Dendritic cell treated with granulocyte-macrophage colony-stimulating factor and Interleukin-4, amounts not matched to agents 40 ng/mL and 50 ng/mL, for 4 days (primary cell): ENCODE results near the gene PSENEN.
"Not testable (repeated sequence)": the region's sequence is repeated elsewhere in the genome, so short reads cannot be mapped to it uniquely, and the experiment has no call there.

ENCODE experiments used
- H3K27ac Mint-ChIP-seq: one replicate; pipeline ENCODE4 v1.8.0; 2022; ENCODE audit warnings: mild to moderate bottlenecking, mixed read lengths
- H3K27me3 Mint-ChIP-seq: one replicate; pipeline ENCODE4 v1.8.0; 2022; ENCODE audit warnings: mild to moderate bottlenecking, mixed read lengths
- H3K36me3 Mint-ChIP-seq: one replicate; pipeline ENCODE4 v1.8.0; 2022; ENCODE audit warnings: low read depth, mixed read lengths
- H3K4me1 Mint-ChIP-seq: one replicate; pipeline ENCODE4 v1.8.0; 2022; ENCODE audit warnings: low read depth, mixed read lengths
- H3K4me3 Mint-ChIP-seq: one replicate; pipeline ENCODE4 v1.8.0; 2022; ENCODE audit warnings: mild to moderate bottlenecking, moderate library complexity, mixed read lengths
- H3K9me3 Mint-ChIP-seq: one replicate; pipeline ENCODE4 v1.8.0; 2022; ENCODE audit warnings: mixed read lengths
- intact Hi-C: fragments of 100-400 bp; cut with micrococcal nuclease; formaldehyde crosslinking; loops from one replicate; pipeline ENCODE4 v1.15.0; 2022

PSENEN gene

DNA sequence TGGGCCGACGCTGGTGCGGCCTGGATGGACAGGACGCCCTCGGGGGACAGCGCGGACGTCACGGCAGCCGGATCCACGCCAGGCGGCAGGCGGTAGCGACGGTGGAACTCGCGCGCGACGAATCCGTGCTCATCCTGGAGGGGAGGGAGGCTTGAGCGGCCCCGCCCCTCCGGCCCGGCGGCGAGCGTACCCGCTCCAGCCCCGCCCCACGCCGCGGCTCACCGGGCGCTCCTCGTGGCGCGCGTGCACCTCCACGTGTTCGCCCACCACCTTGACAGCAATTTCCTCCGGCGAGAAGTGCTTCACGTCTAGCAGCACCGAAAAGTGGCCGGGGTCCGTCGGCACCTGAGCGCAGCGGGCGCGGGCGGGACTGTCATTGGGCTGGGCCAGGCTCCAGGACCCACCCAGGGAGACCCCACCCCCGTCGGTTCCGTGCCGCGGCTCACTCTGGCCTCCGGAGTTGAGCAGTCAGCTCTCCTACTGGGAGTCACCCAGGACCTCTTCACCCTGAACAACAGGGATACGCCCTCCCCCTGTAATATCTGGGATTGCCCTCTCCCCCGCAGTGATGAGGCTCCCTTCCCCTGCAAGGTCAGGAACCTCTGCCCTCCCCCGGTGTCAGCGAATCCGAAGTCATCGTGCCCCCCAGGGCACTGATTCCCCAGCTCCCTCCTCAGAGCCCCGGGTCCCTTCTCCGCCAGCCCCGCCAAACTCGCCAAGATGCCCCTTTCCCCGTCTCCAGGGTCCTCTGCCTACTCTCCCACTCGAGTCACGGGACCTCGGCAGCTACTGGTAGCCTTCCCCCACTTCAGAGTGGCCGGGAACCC is 10.3 kb downstream of the PSENEN start:
- peak overlapping the region; percentile 88 for H3K27ac Mint-ChIP-seq
- intact Hi-C loops, result no loop called here

DNA sequence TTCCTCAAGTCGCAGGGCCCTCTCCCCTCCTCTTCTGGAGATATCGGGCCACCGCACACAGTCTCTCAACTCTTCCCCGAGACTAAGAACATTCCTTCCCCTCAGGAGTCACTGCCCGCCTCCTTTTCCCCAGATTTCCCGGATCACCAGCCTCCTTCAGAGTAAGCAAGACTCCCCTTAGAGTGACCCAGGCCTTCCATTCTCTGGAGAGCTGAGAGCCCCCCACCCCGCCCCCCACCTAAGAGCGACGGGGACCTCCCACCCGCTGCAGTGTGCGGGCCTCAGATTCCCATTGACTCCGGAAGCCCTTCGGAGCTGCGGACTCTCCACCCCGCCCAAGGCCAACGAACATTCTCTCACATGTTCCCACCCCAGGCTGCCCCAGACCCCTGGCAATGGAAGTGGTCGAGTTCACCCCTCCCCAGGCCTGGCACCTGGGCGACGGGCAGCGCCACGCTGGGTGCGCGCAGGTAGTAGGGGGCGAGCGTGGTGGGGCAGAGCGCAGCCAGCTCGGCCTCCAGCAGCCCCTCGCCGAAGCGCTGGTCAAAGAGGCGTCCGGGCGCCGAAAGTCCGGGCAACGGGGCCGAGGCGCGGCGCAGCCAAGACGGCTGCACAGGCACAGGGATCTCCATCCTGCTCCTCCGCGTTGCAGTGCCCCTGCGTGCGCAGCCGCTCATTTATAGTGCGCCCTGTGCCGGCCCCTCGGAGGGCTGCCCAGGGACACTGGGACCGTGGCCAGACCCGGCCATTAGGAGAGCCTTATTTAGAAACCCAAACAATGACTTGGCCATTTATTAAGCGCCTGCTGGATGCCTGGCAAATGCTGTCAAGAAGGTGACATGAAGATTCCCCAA is 11.2 kb downstream of the PSENEN start, which contains the start of gene HSPB6:
Gene HSPB6 (minus strand): TSS at position 653 of the 854 bp plus-strand sequence. CDS start 21 bp downstream, at position 632.
- intact Hi-C loops, result no loop called here
- Mint-ChIP-seq H3K4me1 (peaks cover 50% of the 10 kb centered on the region), H3K36me3 (peaks cover 76% of the 10 kb centered on the region), H3K27me3 (peaks cover 30% of the 10 kb centered on the region), H3K4me3 (peak within 1 kb of the TSS; percentile 91), H3K9me3 (no peaks in the 10 kb centered on the region), H3K27ac (peak within 1 kb of the TSS; percentile 88)

More for the DNA sequence above, 10.3 kb downstream of the PSENEN start:
- peaks cover 30% of the 10 kb centered on the region for H3K27me3 Mint-ChIP-seq
- peaks cover 71% of the 10 kb centered on the region for H3K36me3 Mint-ChIP-seq
- H3K4me3 Mint-ChIP-seq, result peak overlapping the region; percentile 91
- peaks cover 50% of the 10 kb centered on the region for H3K4me1 Mint-ChIP-seq
- H3K9me3 Mint-ChIP-seq, result no peaks in the 10 kb centered on the region

DNA sequence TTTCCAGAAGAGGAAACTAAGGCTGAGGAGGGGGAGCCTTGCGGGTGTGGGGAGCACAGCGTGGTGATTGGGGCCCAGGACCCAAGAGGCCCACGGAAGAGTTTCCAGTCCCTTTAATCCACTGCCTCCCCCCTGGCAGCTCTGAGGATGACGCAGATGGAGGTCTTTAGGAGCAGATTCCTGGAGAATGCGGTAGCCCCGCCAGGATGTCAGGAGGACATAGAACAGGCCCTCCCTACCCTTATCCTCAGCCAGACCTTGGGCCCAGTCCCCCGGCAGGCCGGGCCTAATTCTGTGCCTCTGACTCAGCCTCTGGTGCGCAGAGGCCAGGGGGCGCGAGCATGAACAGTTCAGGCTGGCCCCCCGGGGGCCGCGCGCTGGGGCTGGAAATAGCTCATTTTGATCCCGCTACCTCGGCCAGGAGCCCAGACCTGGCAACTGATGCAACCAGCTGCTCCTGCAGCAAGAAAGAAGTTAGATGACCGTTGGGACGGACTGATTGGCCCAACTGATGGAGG is 11.8 kb downstream of the PSENEN start:
- intact Hi-C loops, result no loop called here
- peaks cover 30% of the 10 kb centered on the region for H3K27me3 Mint-ChIP-seq
- H3K4me3 Mint-ChIP-seq, result peak overlapping the region; percentile 91
- H3K4me1 Mint-ChIP-seq, result peaks cover 45% of the 10 kb centered on the region
- H3K9me3 Mint-ChIP-seq, result no peaks in the 10 kb centered on the region
- H3K27ac Mint-ChIP-seq, result peak overlapping the region; percentile 88
- H3K36me3 Mint-ChIP-seq, result peaks cover 77% of the 10 kb centered on the region

DNA sequence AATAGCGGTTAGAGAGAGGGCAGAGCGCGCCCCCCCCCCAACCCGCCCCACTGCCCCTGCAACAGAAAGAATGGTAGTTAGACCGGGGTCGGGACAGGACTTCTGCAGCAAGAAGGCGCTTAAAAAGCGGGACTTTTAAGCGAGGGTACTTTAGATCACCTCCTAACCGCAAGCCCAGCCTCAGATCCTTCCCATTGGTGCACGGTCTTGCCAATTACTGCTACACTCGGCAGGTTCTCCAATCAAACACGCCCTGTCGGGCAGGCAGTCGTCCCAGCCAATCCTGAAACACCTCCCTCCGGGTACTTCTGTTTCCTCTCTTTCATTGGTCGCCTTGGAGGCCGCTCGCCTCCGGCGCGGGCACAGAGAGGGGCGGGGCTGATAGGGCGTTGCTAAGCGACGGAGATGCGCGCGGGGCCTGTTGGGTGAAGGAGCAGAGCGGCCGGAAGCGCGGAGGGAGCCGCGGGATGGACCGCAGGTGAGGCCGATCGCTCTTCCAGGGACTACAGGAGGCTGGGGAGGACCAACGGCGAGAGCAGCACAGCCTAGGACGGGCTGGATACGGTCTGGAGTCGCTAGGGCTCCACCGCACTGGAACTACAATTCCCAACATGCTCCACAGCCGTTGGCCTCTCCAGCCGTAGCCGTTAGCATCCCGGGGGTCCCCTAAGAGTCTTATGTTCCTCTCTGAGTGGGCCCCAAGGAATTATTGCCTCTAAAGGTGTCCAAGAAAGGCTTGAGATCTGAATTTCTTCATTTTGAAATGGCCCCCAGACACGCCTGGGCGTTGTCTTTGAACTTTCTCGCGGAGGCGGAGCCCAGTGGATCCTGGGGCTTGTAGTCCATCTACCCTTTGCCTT is 12.5 kb downstream of the PSENEN start, which contains the start of gene PROSER3:
Gene PROSER3 (plus strand): TSS at position 428 of the 860 bp plus-strand sequence. CDS start 40 bp downstream, at position 468.
- Mint-ChIP-seq H3K9me3 (no peaks in the 10 kb centered on the region), H3K36me3 (peaks cover 76% of the 10 kb centered on the region), H3K4me1 (peaks cover 44% of the 10 kb centered on the region), H3K27me3 (peaks cover 30% of the 10 kb centered on the region), H3K4me3 (peak within 1 kb of the TSS; percentile 91), H3K27ac (peak within 1 kb of the TSS; percentile 88)
- intact Hi-C loops, result loop anchor here (1.0 kb wide), 1 partner anchor 10 kb away; the partner anchor contains the start of gene LIN37

DNA sequence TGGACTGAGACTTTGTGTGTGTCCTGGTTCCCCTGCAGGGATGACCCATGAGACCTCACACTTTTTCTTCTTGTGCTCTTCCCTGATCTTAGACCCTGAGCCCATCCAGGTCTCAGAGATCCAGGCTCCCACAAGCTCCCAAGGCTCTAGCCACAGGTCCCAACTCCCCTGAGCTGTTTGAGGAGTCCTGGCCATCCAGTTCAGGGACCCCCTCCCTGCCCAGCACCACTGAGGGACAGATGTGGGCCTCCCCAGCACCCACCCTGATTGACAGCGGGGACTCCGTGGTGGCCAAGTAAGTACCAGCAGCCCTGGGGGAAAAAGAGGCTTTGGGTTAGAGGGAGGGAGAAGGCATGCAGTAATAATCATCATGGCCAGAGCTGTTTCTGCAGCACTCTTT is 14.2 kb downstream of the PSENEN start:
- intact Hi-C loops, result no loop called here
- H3K27me3 Mint-ChIP-seq, result peaks cover 24% of the 10 kb centered on the region
- H3K9me3 Mint-ChIP-seq, result no peaks in the 10 kb centered on the region
- H3K4me3 Mint-ChIP-seq, result no peak overlapping the region
- peak overlapping the region; percentile 88 for H3K27ac Mint-ChIP-seq
- H3K4me1 Mint-ChIP-seq, result peaks cover 41% of the 10 kb centered on the region
- peaks cover 76% of the 10 kb centered on the region for H3K36me3 Mint-ChIP-seq

DNA sequence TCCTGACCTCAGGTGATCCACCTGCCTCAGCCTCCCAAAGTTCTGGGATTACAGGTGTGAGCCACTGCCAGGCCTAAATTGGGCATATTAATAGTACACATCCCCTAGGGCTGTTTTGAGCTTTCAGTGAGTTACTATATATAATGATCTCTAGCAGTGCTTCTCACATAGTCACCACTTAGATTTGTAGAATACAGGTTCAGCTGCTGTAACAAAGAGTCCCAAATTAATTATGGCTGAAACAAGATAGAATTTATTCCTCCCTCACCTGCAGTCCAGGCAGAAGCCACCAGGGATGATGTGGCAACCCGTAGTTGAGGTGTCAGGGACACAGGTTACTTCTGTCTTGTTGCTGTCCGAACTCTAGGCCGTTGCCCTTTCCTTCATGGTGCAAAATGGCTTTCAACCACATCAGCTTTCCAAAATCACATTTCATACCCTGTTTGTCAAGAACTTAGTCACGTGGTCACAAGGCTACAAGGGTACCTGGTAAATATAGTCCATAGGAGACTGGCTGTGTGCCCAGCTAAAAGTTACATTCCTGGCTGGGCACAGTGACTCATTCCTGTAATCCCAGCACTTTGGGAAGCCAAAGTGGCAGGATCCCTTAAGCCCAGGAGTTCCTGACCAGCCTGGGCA is 15.4 kb downstream of the PSENEN start:
- H3K27me3 Mint-ChIP-seq, result peaks cover 14% of the 10 kb centered on the region
- H3K9me3 Mint-ChIP-seq, result no peaks in the 10 kb centered on the region
- H3K27ac Mint-ChIP-seq, result no peak overlapping the region
- peaks cover 33% of the 10 kb centered on the region for H3K4me1 Mint-ChIP-seq
- H3K4me3 Mint-ChIP-seq, result no peak overlapping the region
- intact Hi-C loops, result no loop called here
- H3K36me3 Mint-ChIP-seq, result peaks cover 76% of the 10 kb centered on the region

DNA sequence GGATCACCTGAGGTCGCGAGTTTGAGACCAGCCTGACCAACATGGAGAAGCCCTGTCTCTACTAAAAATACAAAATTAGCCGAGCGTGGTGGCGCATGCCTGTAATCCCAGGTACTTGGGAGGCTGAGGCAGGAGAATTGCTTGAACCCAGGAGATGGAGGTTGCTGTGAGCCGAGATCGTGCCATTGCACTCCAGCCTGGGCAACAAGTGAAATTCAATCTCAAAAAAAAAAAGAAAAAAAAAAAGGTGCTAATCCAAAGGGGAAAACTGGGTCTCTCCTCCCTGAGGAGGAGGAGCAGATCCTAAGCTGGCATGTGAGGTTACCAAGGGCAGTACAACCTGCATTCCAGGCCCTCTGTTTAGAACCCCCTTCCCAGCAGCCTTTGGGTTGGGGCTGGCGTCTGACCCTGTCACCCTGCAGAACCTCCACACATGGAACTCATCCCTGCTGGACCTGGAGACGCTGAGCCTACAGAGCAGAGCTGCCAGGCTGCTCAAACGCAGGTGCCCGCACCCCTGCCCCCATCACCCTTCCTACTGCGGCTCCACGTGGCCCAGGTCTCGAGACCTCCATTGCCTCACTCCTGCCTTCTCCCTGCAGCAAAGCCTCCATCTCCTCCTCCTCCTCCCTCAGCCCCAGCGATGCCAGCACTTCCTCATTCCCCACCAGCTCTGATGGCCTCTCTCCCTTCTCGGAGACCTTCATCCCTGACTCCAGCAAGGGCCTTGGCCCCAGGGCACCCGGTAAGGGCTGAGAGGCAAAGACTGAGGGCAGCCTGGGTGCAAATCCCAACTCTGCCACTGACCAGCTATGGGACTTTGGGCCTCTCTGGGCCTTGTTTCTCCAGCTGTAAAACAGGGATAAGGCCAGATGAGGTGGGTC is 19.2 kb downstream of the PSENEN start:
- H3K9me3 Mint-ChIP-seq, result no peaks in the 10 kb centered on the region
- no peak overlapping the region for H3K4me3 Mint-ChIP-seq
- H3K36me3 Mint-ChIP-seq, result peaks cover 94% of the 10 kb centered on the region
- intact Hi-C loops, result no loop called here
- peaks cover 2% of the 10 kb centered on the region for H3K4me1 Mint-ChIP-seq
- no peak overlapping the region for H3K27ac Mint-ChIP-seq
- H3K27me3 Mint-ChIP-seq, result no peaks in the 10 kb centered on the region

DNA sequence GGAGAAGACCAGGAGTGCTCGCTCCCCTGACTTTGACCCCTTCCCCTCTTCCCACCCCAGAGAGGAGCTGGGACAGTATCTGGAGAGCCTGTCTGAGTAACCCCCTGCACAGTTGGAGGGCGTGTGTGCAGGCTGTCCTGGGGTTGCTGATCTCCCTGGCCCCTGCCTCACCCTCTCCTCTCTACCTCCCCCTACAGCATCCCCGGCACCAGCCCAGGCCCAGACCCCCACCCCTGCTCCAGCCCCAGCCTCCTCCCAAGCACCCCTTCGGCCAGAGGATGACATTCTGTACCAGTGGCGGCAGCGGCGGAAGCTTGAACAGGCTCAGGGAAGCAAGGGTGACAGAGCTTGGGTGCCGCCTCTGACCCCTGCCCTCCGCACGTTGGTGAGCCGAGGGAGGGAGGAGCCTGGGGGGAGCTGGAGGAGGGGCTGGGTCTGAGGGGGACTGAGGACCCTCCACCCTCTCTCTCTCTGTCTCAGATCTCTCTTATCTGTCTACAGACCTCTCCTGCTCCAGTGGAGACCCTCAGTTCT is 21.2 kb downstream of the PSENEN start:
- Mint-ChIP-seq H3K27ac (no peak overlapping the region), H3K27me3 (no peaks in the 10 kb centered on the region), H3K9me3 (no peaks in the 10 kb centered on the region), H3K36me3 (peaks cover 80% of the 10 kb centered on the region), H3K4me3 (no peak overlapping the region), H3K4me1 (no peaks in the 10 kb centered on the region)
- intact Hi-C loops, result no loop called here

DNA sequence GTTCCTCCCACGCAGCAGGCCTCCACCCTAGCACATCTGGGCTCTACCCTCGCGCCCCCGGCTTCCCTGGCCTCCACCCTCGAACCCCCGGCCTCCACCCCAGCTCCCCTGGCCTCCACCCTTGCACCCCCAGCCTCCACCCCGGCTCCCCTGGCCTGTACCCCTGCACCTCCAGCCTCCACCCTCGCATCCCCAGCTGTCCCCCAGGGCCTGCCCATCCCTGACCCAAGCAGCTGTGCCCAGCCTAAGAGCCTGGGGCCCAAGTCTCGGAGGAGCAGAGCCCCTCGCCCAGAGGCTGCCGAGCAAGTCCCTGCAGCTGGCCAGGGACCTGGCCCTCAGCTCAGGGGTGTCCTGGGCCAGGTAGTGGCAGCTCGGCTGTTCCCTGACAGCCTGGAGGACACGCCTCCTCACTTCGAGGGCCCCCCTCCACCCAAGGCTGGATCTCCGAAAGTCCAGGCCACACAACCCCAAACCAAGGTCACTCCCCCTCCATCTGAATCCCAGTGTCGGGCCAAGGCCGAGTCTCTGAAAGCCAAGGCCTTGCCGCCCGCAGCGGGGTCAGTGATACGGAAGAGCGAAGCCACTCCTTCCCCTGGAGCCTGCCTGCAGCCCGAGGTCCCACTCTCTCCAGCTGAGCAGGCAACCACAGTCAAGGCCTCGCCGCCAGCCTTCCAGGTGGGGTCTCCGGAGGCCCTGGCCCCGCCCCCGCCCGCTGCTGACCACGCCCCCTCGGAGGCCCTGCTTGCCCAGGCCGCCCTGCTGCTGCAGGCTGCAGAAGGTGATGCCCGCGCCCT is 22.0 kb downstream of the PSENEN start:
- Mint-ChIP-seq H3K36me3 (peaks cover 72% of the 10 kb centered on the region), H3K27me3 (no peaks in the 10 kb centered on the region), H3K4me1 (no peaks in the 10 kb centered on the region), H3K9me3 (no peaks in the 10 kb centered on the region), H3K27ac (no peak overlapping the region), H3K4me3 (no peak overlapping the region)
- intact Hi-C loops, result no loop called here

DNA sequence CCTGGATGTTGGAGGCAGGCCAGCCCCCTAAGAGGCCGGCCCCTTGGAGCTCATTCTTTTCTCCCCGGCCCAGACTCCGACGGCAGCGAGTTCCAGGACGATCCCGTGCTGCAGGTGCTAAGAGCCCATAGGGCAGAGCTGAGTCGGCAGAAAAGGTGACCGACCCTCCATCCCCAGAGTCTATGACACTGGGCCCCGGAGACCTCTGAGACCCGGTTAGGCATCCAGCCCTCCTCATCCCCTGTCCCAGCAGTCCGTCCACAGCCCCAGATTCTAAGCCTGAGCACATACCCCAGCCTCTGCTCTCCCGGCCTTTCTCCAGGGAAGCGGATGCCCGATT is 22.6 kb downstream of the PSENEN start:
- intact Hi-C loops, result no loop called here
- no peaks in the 10 kb centered on the region for H3K27me3 Mint-ChIP-seq
- no peaks in the 10 kb centered on the region for H3K9me3 Mint-ChIP-seq
- H3K36me3 Mint-ChIP-seq, result peaks cover 68% of the 10 kb centered on the region
- H3K4me1 Mint-ChIP-seq, result no peaks in the 10 kb centered on the region
- no peak overlapping the region for H3K4me3 Mint-ChIP-seq
- no peak overlapping the region for H3K27ac Mint-ChIP-seq

DNA sequence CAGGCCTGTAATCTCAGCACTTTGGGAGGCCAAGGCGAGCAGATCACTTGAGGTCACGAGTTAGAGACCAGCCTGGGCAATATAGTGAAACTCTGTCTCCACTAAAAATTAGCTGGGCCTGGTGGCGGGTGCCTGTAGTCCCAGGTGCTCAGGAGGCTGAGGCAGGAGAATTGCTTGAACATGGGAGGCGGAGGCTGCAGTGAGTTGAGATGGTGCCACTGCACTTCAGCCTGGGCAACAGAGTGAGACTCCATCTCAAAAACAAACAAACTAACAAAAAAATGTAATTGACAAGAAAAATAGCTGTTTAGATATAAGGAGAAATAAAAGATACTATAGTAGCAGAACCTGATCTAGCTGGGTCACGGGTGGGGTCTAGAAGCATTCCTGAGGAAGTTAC is 26.9 kb downstream of the PSENEN start:
- H3K27ac Mint-ChIP-seq, result not testable (repeated sequence)

More for the DNA sequence above, 26.9 kb downstream of the PSENEN start:
- H3K27me3 Mint-ChIP-seq, H3K9me3 Mint-ChIP-seq, H3K4me3 Mint-ChIP-seq, intact Hi-C loops: not testable (repeated sequence)
- H3K36me3 Mint-ChIP-seq, result peaks cover 26% of the 10 kb centered on the region
- peaks cover 25% of the 10 kb centered on the region for H3K4me1 Mint-ChIP-seq
